Measurements from ENCODE around the gene PRELID1.

DNA sequence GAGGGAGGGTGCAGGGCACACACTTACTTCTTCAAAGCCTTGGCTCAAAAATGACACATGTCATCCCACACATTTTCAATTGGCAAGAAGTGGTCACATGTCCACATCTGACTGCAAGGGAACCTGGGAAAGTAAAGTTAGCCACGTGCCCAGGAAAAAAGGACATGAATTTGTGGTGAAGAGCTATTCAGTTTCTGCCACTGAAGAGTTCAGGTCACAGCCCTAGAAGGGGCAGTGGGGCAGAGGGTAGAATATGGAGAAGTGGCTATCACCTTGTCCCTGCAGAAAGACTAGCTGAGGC is 52.2 kb downstream of the PRELID1 start:
- no peak for TF ChIP-seq EZH2 (IDR thresholded peaks at IDR 0.05; ENCODE audit: borderline replicate concordance, low read length)
- TF ChIP-seq, protein P1, sequence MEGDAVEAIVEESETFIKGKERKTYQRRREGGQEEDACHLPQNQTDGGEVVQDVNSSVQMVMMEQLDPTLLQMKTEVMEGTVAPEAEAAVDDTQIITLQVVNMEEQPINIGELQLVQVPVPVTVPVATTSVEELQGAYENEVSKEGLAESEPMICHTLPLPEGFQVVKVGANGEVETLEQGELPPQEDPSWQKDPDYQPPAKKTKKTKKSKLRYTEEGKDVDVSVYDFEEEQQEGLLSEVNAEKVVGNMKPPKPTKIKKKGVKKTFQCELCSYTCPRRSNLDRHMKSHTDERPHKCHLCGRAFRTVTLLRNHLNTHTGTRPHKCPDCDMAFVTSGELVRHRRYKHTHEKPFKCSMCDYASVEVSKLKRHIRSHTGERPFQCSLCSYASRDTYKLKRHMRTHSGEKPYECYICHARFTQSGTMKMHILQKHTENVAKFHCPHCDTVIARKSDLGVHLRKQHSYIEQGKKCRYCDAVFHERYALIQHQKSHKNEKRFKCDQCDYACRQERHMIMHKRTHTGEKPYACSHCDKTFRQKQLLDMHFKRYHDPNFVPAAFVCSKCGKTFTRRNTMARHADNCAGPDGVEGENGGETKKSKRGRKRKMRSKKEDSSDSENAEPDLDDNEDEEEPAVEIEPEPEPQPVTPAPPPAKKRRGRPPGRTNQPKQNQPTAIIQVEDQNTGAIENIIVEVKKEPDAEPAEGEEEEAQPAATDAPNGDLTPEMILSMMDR (conservative IDR thresholded peaks at IDR 0.05 in 1 of 2, IDR thresholded peaks at IDR 0.05 in 1 of 2; ENCODE audit: extremely low read depth in 1 of 2, insufficient read depth in 1 of 2, low read depth in 1 of 2, low read length in 2 of 2), result no peak

All from mammary epithelial cell (primary cell).